OCI-LY1 (cell line): ENCODE measurements around the gene SIGLEC6.

Source experiments
- H2AFZ ChIP-seq: fragments of 200-600 bp; sonication (generic), shearing (Covaris generic); 2 replicates; pipeline ENCODE4 v1.6.0; 2014; ENCODE audit warnings: antibody characterized with exemption, mild to moderate bottlenecking, low read length
- H3F3A ChIP-seq: fragments of 200-600 bp; sonication (generic), shearing (Covaris generic); 2 replicates; pipeline ENCODE4 v1.6.0; 2014; ENCODE audit warnings: mild to moderate bottlenecking, antibody characterized with exemption, low read length, moderate library complexity; ENCODE audit not compliant: insufficient read depth
- H3K27ac ChIP-seq: fragments of 200-600 bp; sonication (generic); 2 replicates; pipeline ENCODE4 v1.5.1; 2014; ENCODE audit warnings: low read length, mixed run types, mild to moderate bottlenecking, low read depth; ENCODE audit not compliant: poor library complexity, severe bottlenecking
- H3K27me3 ChIP-seq: fragments of 200-600 bp; sonication (generic); 2 replicates; pipeline ENCODE4 v1.6.0; 2014; ENCODE audit warnings: antibody characterized with exemption, mild to moderate bottlenecking, low read length, moderate library complexity; ENCODE audit not compliant: insufficient read depth
- H3K36me3 ChIP-seq: fragments of 200-600 bp; sonication (generic); 2 replicates; pipeline ENCODE4 v1.6.1; 2014; ENCODE audit warnings: mild to moderate bottlenecking, antibody characterized with exemption, low read length, moderate library complexity, mixed read lengths; ENCODE audit not compliant: insufficient read depth
- H3K4me1 ChIP-seq: fragments of 200-600 bp; sonication (generic); 2 replicates; pipeline ENCODE4 v1.5.1; 2014; ENCODE audit warnings: mild to moderate bottlenecking, low read length, moderate library complexity; ENCODE audit not compliant: insufficient read depth, severe bottlenecking
- H3K4me2 ChIP-seq: fragments of 200-600 bp; sonication (generic), shearing (Covaris generic); 2 replicates; pipeline ENCODE4 v1.6.1; 2014; ENCODE audit warnings: low read length
- H3K4me3 ChIP-seq: fragments of 200-600 bp; sonication (generic); 2 replicates; pipeline ENCODE4 v1.5.1; 2014; ENCODE audit warnings: low read length, low read depth, mild to moderate bottlenecking, mixed read lengths; ENCODE audit not compliant: poor library complexity, severe bottlenecking
- H3K79me2 ChIP-seq: fragments of 200-600 bp; shearing (Covaris generic); 2 replicates; pipeline ENCODE4 v1.6.1; 2016; ENCODE audit warnings: mixed run types, low read length, mixed read lengths; ENCODE audit not compliant: insufficient read depth
- H3K9ac ChIP-seq: fragments of 200-600 bp; sonication (generic), shearing (Covaris generic); 2 replicates; pipeline ENCODE4 v1.6.1; 2014; ENCODE audit warnings: mild to moderate bottlenecking, low read length, mixed read lengths
- H3K9me2 ChIP-seq: fragments of 200-600 bp; sonication (generic), shearing (Covaris generic); 2 replicates; pipeline ENCODE4 v1.6.1; 2014; ENCODE audit warnings: low read depth, mild to moderate bottlenecking, low read length, mixed read lengths
- H3K9me3 ChIP-seq: fragments of 200-600 bp; shearing (Covaris generic); 2 replicates; pipeline ENCODE4 v1.6.1; 2014; ENCODE audit warnings: low read length, mixed read lengths
- H4K20me1 ChIP-seq: fragments of 200-600 bp; sonication (generic), shearing (Covaris generic); 2 replicates; pipeline ENCODE4 v1.6.0; 2016; ENCODE audit warnings: mild to moderate bottlenecking, low read length; ENCODE audit not compliant: insufficient read depth
- CTCF ChIP-seq: fragments of 200-600 bp; sonication (generic), shearing (Covaris generic); IDR thresholded peaks from 2 replicates; pipeline ENCODE4 v1.5.1; 2017; ENCODE audit warnings: mild to moderate bottlenecking, antibody characterized with exemption, low read length, moderate library complexity, mixed read lengths
- EZH2 ChIP-seq: fragments of 200-600 bp; sonication (generic), shearing (Covaris generic); IDR thresholded peaks from 2 replicates; pipeline ENCODE4 v1.8.0; 2017; ENCODE audit warnings: borderline replicate concordance, mixed run types, mild to moderate bottlenecking, antibody characterized with exemption, low read length, moderate library complexity, mixed read lengths

SIGLEC6 gene

GRCh38 chr19:51539821-51540366 lies 8.4 kb upstream of the SIGLEC6 start:
- H3K4me2 ChIP-seq = no peak overlapping the region
- no peak overlapping the region for H2AFZ ChIP-seq
- H3F3A ChIP-seq = no peaks in the 10 kb centered on the region
- no peaks in the 10 kb centered on the region for H4K20me1 ChIP-seq
- no peak for TF ChIP-seq EZH2
- no peaks in the 10 kb centered on the region for H3K9me3 ChIP-seq
- no peaks in the 10 kb centered on the region; the same call in 1 of the 2 replicates for H3K27me3 ChIP-seq
- H3K36me3 ChIP-seq = no peaks in the 10 kb centered on the region
- H3K4me3 ChIP-seq = no peak overlapping the region
- no peaks in the 10 kb centered on the region for H3K79me2 ChIP-seq
- no peaks in the 10 kb centered on the region for H3K9me2 ChIP-seq
- no peak overlapping the region for H3K27ac ChIP-seq
- no peaks in the 10 kb centered on the region for H3K4me1 ChIP-seq
- no peak overlapping the region for H3K9ac ChIP-seq

GRCh38 chr19:51535535-51535934 lies 4.1 kb upstream of the SIGLEC6 start:
- Histone ChIP-seq H3F3A (no peaks in the 10 kb centered on the region), H3K27me3 (no peaks in the 10 kb centered on the region), H3K36me3 (no peaks in the 10 kb centered on the region), H3K4me1 (no peaks in the 10 kb centered on the region), H2AFZ (no peak overlapping the region), H3K79me2 (no peaks in the 10 kb centered on the region), H3K27ac (no peak overlapping the region), H3K9ac (no peak overlapping the region), H4K20me1 (no peaks in the 10 kb centered on the region), H3K9me2 (no peaks in the 10 kb centered on the region), H3K9me3 (no peaks in the 10 kb centered on the region), H3K4me3 (no peak overlapping the region), H3K4me2 (no peak overlapping the region)
- TF ChIP-seq CTCF (no peak), EZH2 (no peak)

GRCh38 chr19:51530616-51531015 lies 854 bp downstream of the SIGLEC6 start:
- Histone ChIP-seq H3K9me2 (no peaks in the 10 kb centered on the region), H2AFZ (no peak overlapping the region), H4K20me1 (no peaks in the 10 kb centered on the region), H3K27ac (no peak overlapping the region), H3K36me3 (no peaks in the 10 kb centered on the region), H3F3A (no peaks in the 10 kb centered on the region), H3K4me1 (no peaks in the 10 kb centered on the region), H3K4me3 (no peak overlapping the region), H3K27me3 (peaks cover 6% of the 10 kb centered on the region; the same call in 1 of the 2 replicates), H3K9me3 (no peaks in the 10 kb centered on the region), H3K9ac (no peak overlapping the region), H3K79me2 (no peaks in the 10 kb centered on the region), H3K4me2 (no peak overlapping the region)
- TF ChIP-seq EZH2 (no peak), CTCF (no peak)

GRCh38 chr19:51529301-51529700 lies 2.2 kb downstream of the SIGLEC6 start:
- H3K4me1 ChIP-seq = no peaks in the 10 kb centered on the region
- H3K36me3 ChIP-seq = no peaks in the 10 kb centered on the region
- H3K27me3 ChIP-seq = peaks cover 6% of the 10 kb centered on the region; the same call in 1 of the 2 replicates
- H3K79me2 ChIP-seq = no peaks in the 10 kb centered on the region
- H2AFZ ChIP-seq = no peak overlapping the region
- H3K9me2 ChIP-seq = no peaks in the 10 kb centered on the region
- no peaks in the 10 kb centered on the region for H3F3A ChIP-seq
- H3K9ac ChIP-seq = no peak overlapping the region
- no peaks in the 10 kb centered on the region for H4K20me1 ChIP-seq
- no peak overlapping the region for H3K4me2 ChIP-seq
- no peak overlapping the region for H3K4me3 ChIP-seq
- H3K9me3 ChIP-seq = no peaks in the 10 kb centered on the region
- TF ChIP-seq EZH2 (no peak), CTCF (no peak)
- H3K27ac ChIP-seq = no peak overlapping the region
